HCT116 (cell line): ENCODE measurements around the gene DACT3.

ENCODE experiments used
- CEBPB ChIP-seq: IDR thresholded peaks from 2 replicates; pipeline ENCODE4 v1.6.1; 2012; ENCODE audit warnings: low read depth
- ELF1 ChIP-seq: IDR thresholded peaks from 2 replicates; pipeline ENCODE4 v1.6.1; 2012; ENCODE audit warnings: low read depth, borderline replicate concordance
- POLR2A ChIP-seq: IDR thresholded peaks from 2 replicates; pipeline ENCODE4 v1.7.0; 2011; ENCODE audit warnings: borderline replicate concordance; ENCODE audit not compliant: insufficient read depth, insufficient read length; ENCODE audit errors: extremely low read depth
- POLR2AphosphoS5 ChIP-seq: IDR thresholded peaks from 2 replicates; pipeline ENCODE4 v1.6.1; 2011; ENCODE audit warnings: mild to moderate bottlenecking, low read depth, low read length, moderate library complexity
- TCF7L2 ChIP-seq: IDR thresholded peaks from 2 replicates; pipeline ENCODE4 v1.7.0; 2011; ENCODE audit warnings: borderline replicate concordance, inconsistent platforms; ENCODE audit not compliant: insufficient read depth, insufficient read length; ENCODE audit errors: extremely low read depth
- ZFX ChIP-seq: fragments of 450-650 bp; IDR thresholded peaks from 2 replicates; pipeline ENCODE4 v1.6.1; 2017
- TF ChIP-seq, protein P1 (sequence below), 3 experiments: fragments of 200-600 bp in 1 of 3; sonication (generic) in 1 of 3; IDR thresholded peaks in 2 of 3; conservative IDR thresholded peaks in 1 of 3; 2 replicates each; pipeline ENCODE4 v1.5.1; 2012 to 2017; ENCODE audit warnings: low read depth in 2 of 3, low read length in 2 of 3, antibody characterized with exemption in 1 of 3, borderline replicate concordance in 1 of 3, control low read depth in 1 of 3, mild to moderate bottlenecking in 1 of 3, mixed read lengths in 1 of 3, mixed run types in 1 of 3, moderate library complexity in 1 of 3; ENCODE audit not compliant: insufficient read depth in 1 of 3

DNA sequence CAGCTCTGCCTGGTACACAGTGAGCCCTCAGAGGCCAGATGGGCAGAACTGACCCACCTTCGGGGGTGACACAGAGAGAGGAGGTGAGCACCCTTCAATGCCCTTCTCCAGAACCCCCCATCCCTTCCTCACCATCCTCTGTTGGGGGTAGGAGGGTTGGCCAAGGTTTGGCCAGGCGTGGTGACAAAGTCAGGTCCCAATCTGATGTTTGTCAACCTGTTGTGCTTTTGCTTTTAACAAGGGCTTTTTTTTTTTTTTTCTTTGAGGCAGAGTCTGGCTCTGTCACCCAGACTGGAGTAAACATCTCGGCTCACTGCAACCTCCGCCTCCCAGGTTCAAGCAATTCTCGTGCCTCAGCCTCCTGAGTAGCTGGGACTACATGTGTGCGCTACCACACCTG is 43.4 kb downstream of the DACT3 start:
- TF ChIP-seq, protein P1, sequence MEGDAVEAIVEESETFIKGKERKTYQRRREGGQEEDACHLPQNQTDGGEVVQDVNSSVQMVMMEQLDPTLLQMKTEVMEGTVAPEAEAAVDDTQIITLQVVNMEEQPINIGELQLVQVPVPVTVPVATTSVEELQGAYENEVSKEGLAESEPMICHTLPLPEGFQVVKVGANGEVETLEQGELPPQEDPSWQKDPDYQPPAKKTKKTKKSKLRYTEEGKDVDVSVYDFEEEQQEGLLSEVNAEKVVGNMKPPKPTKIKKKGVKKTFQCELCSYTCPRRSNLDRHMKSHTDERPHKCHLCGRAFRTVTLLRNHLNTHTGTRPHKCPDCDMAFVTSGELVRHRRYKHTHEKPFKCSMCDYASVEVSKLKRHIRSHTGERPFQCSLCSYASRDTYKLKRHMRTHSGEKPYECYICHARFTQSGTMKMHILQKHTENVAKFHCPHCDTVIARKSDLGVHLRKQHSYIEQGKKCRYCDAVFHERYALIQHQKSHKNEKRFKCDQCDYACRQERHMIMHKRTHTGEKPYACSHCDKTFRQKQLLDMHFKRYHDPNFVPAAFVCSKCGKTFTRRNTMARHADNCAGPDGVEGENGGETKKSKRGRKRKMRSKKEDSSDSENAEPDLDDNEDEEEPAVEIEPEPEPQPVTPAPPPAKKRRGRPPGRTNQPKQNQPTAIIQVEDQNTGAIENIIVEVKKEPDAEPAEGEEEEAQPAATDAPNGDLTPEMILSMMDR (IDR thresholded peaks at IDR 0.05 in 2 of 3, conservative IDR thresholded peaks at IDR 0.05 in 1 of 3; ENCODE audit: borderline replicate concordance in 1 of 3, insufficient read depth in 1 of 3, low read depth in 2 of 3, low read length in 2 of 3) = no peak
- no peak for TF ChIP-seq POLR2AphosphoS5
- no peak for TF ChIP-seq ZFX
- no peak for TF ChIP-seq TCF7L2
- no peak for TF ChIP-seq POLR2A
- TF ChIP-seq CEBPB = no peak
- no peak for TF ChIP-seq ELF1
